ENCODE results near the gene METRNL. TPM values are rescaled to one million over a fixed set of nuclear protein-coding genes. Genes with fewer than 3 reads are reported as not detected.
A peak's percentile ranks its signal among the peaks of the same experiment; 100 is the strongest.
"Not testable (repeated sequence)": the region's sequence is repeated elsewhere in the genome, so short reads cannot be mapped to it uniquely, and the experiment has no call there.

METRNL gene
- total RNA-seq, 1 donor: 47.1 TPM

DNA sequence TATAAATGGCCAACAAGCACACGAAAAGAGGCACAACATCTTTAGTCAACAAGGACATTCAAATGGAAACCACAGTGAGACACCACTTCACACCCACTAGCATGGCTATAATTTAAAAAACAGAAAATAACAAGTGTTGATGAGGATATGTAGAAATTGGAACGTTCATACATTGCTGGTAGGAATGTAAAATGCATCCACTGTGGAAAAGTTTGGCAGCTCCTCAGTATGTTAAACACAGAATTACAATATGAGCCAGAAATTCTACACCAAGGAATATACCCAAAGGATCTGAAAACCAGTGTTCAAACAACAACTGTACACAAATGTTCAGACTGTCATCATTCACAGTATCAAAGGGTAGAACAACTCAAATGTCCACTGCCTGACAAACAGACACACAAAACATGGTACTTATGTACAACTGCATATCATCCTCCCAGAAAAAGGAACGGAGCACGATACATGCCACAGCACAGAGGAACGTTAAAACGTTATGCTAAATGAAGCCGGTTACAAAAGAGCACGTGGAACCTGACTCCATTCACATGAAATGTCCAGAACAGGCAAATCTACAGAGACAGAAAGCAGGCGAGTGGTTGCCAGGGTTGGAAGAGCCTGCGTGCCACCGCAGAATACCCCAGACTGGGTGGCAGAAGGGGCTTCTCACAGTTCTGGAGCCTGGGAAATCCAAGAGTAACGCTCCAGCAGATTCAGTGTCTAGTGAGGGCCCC, 32.8 kb upstream of the METRNL start:
- DNase-seq (ENCODE audit: low read depth): no peak
- no peak overlapping the region for H3K4me3 ChIP-seq (ENCODE audit: low read depth, low read length)
- TF ChIP-seq, protein P1, sequence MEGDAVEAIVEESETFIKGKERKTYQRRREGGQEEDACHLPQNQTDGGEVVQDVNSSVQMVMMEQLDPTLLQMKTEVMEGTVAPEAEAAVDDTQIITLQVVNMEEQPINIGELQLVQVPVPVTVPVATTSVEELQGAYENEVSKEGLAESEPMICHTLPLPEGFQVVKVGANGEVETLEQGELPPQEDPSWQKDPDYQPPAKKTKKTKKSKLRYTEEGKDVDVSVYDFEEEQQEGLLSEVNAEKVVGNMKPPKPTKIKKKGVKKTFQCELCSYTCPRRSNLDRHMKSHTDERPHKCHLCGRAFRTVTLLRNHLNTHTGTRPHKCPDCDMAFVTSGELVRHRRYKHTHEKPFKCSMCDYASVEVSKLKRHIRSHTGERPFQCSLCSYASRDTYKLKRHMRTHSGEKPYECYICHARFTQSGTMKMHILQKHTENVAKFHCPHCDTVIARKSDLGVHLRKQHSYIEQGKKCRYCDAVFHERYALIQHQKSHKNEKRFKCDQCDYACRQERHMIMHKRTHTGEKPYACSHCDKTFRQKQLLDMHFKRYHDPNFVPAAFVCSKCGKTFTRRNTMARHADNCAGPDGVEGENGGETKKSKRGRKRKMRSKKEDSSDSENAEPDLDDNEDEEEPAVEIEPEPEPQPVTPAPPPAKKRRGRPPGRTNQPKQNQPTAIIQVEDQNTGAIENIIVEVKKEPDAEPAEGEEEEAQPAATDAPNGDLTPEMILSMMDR (IDR thresholded peaks at IDR 0.05; ENCODE audit: insufficient read depth, low read depth, low read length): no peak

DNA sequence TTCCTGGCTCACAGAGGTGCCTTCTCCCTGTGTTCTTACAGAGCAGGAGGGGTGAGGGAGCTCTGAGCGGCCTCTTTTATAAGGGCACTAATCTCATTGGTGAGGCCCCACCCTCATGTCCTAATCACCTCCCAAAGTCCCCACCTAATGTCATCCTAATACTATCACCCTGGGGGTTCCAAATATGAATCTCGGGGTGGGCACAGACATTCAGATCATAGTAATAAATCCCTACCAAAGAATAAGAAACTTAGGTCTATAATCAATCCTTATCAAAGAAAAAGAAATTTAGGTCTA, 32.3 kb upstream of the METRNL start:
- no peak for DNase-seq (ENCODE audit: low read depth)
- TF ChIP-seq, protein P1 (IDR thresholded peaks at IDR 0.05; ENCODE audit: insufficient read depth, low read depth, low read length): no peak
- H3K4me3 ChIP-seq (ENCODE audit: low read depth, low read length): no peak overlapping the region

DNA sequence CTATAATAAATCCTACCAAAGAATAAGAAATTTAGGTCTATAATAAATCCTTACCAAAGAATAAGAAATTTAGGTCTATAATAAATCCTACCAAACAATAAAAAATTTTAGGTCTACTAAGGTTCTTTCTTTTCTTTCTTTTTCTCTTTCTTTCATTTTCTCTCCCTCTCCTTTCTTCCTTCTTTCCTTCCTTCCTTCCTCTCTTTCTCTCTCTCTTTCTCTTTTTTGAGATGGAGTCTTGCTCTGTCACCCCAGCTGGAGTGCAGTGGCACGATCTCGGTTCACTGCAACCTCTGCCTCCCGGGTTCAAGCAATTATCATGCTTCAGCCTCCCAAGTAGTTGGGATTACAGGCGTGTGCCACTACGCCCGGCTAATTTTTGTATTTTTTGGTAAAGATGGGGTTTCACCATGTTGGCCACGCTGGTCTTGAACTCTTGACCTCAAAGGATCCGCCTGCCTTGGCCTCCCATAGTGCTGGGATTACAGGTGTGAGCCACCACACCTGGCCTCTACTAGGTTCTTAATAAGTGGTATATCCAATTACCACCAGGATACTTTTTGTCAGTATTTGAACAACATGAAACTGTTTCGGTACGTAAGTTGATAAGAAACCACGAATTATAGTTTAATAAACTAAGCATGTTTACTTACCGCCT, 31.5 kb upstream of the METRNL start:
- DNase-seq (ENCODE audit: low read depth); H3K4me3 ChIP-seq (ENCODE audit: low read depth, low read length): not testable (repeated sequence)

DNA sequence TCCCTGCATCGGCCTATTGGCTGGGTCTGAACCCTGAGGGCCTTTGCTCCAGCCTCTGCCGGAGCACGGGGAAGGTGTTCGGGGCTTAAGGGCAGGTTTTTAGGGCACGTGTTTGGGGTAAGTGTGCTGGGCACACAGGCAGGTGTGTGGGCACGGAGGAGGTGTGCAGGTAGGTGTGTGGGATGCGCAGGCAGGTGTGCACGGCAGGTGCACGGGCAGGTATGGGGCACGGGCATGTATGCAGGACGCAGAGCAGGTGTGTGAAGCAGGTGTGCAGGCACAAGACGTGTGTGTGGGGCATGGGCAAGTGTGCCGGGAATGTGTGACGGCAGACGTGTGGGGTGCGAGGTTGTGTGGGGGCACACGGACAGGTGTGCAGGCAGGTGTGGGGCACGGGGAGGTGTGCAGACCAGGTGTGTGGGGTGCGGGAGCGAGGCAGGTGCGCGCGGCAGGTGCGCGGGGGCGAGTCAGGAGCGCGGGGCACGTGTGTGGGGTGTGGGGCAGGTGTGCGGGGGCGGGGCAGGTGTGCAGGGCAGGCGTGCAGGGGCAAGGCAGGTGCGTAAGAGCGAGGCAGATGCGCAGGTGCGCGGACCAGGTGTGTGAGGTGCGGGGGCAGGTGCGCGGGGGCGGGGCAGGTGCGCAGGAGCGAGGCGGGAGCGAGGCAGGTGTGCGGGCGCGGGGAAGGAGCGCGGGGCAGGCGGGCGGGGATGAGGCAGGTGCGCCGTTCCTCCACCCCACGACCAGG, 28.6 kb upstream of the METRNL start:
- H3K4me3 ChIP-seq (ENCODE audit: low read depth, low read length): peak overlapping the region; percentile 70
- DNase-seq (ENCODE audit: low read depth): no peak
- TF ChIP-seq, protein P1 (IDR thresholded peaks at IDR 0.05; ENCODE audit: insufficient read depth, low read depth, low read length): no peak

DNA sequence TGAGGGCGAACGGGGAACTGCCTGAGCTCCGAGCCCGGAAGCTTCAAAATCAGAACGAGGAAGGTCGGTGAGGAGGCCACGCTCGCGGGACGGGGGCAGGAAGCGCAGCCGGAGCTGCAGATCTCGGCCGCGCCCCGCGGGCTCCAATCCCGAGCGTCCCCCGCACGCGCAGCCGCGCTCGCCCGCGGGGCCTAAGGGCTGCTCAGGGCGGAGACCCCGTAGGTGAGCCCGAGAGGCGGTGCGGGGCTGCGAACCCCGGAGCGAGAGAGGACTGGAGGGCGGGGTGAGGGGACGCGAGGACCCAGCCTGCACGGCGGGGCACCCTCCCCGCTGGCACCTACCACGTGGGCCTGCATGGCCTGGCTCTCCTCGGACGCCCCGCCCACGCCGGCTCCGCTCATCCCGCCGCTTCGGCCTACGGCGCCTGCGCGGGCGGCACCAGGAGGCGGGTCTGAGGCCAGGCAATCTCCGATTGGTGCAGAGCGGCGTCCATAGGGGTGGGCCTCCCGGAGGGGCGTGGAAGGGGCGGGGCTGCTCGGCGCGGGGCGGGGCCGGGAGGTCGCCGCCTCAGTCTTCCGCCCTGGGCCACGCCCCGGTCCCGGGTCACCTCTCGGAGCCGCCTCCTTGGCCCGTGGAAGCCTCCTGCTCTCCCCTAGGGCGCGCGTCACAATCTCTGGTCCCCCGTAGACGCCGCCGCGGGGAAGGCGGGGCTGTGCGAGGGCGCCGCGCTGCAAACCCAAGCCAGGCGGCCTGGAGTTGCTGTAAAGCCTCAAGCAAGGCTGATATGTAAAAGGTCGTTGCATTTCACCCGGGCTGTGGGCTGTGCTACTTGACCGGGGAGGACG, 27.8 kb upstream of the METRNL start:
- TF ChIP-seq, protein P1 (IDR thresholded peaks at IDR 0.05; ENCODE audit: insufficient read depth, low read depth, low read length): no peak
- peak overlapping the region; percentile 70 for H3K4me3 ChIP-seq (ENCODE audit: low read depth, low read length)
- peak; percentile 97 for DNase-seq (ENCODE audit: low read depth)

DNA sequence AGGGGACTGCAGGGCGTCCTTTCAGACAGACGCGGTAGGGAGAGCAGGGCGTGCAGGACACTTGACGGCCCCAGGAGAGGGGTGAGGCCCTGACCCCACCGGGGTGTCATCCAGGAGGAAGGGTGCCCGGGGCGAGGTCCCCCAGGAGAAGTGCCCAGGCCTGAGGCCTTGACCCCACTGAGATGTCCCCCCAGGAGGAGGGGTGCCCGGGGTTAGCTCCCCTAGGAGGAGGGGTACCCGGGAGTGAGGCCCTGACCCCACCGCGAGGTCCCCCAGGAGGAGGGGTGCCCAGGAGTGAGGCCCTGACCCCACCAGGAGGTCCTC, 27.2 kb upstream of the METRNL start:
- TF ChIP-seq, protein P1 (IDR thresholded peaks at IDR 0.05; ENCODE audit: insufficient read depth, low read depth, low read length): no peak

More for the DNA sequence above, 27.2 kb upstream of the METRNL start:
- no peak for DNase-seq (ENCODE audit: low read depth)
- H3K4me3 ChIP-seq (ENCODE audit: low read depth, low read length): peak overlapping the region; percentile 40
